Measurements from ENCODE around the gene BMAL1.
A peak's percentile ranks its signal among the peaks of the same experiment; 100 is the strongest.

BMAL1 gene

GRCh38 chr11:13262096-13262495 is 15.5 kb upstream of the BMAL1 start:
- peak overlapping the region; percentile 65 for H3K4me3 ChIP-seq (ENCODE audit: low read length)
- no peaks in the 10 kb centered on the region for H3K9me3 ChIP-seq (ENCODE audit: control insufficient read depth, low read length)
- peaks cover 33% of the 10 kb centered on the region for H3K4me1 ChIP-seq (ENCODE audit: control insufficient read depth, insufficient read depth, low read length)
- no peaks in the 10 kb centered on the region for H3K27me3 ChIP-seq (replicated peaks; ENCODE audit: control insufficient read depth, insufficient read depth, low read length)
- no peak for DNase-seq (ENCODE audit: low read depth)
- H3K9ac ChIP-seq (ENCODE audit: low read length), result peak overlapping the region; percentile 80
- no peaks in the 10 kb centered on the region for H3K36me3 ChIP-seq (ENCODE audit: control insufficient read depth, insufficient read depth, low read length, severe bottlenecking)

DNA sequence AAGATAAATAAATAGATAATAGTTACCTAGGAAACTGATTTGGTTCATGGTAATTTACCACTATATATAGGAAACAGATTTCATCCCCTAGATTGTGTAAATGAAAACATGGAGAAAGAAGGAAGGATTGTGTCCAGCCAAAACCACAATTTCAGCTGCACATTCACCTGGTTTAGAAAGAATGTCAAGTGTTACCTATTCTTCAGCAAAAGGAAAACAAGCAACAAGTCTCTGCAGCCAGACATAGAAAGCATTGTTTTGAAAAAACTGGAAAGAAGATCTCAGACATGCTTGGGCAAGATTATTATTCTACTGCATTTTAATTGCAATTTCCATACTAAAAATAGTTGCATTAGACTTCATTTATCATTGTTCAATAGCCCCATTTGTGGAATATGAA is 8.8 kb upstream of the BMAL1 start:
- Histone ChIP-seq H3K27me3 (replicated peaks; ENCODE audit: control insufficient read depth, insufficient read depth, low read length) (no peaks in the 10 kb centered on the region), H3K9me3 (ENCODE audit: control insufficient read depth, low read length) (no peaks in the 10 kb centered on the region), H3K9ac (ENCODE audit: low read length) (no peak overlapping the region), H3K4me3 (ENCODE audit: low read length) (no peak overlapping the region), H3K4me1 (ENCODE audit: control insufficient read depth, insufficient read depth, low read length) (peaks cover 14% of the 10 kb centered on the region), H3K36me3 (ENCODE audit: control insufficient read depth, insufficient read depth, low read length, severe bottlenecking) (no peaks in the 10 kb centered on the region)
- no peak for DNase-seq (ENCODE audit: low read depth)

DNA sequence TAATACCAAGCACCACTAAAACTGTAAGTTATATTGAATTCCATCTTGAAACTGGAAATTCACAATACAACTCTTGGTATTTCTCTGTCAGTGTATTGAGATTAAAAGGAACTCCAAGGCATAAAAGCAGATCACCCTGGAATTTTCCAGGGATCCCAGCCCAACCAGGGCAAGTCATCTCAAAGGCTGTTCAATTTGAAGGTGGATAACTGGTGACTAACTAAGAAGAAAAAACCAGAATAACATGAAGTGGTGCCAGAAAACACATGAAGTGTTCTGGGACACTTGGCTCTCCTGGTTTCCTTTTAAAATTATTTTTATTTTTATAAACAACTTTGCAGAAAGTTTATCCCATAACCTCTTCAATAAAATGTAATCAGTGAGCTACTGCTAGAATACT is 7.8 kb upstream of the BMAL1 start:
- Histone ChIP-seq H3K9me3 (ENCODE audit: control insufficient read depth, low read length) (no peaks in the 10 kb centered on the region), H3K9ac (ENCODE audit: low read length) (no peak overlapping the region), H3K4me3 (ENCODE audit: low read length) (no peak overlapping the region), H3K4me1 (ENCODE audit: control insufficient read depth, insufficient read depth, low read length) (peaks cover 14% of the 10 kb centered on the region), H3K27me3 (replicated peaks; ENCODE audit: control insufficient read depth, insufficient read depth, low read length) (no peaks in the 10 kb centered on the region), H3K36me3 (ENCODE audit: control insufficient read depth, insufficient read depth, low read length, severe bottlenecking) (no peaks in the 10 kb centered on the region)
- peak; percentile 34 for DNase-seq (ENCODE audit: low read depth)

- no peak for DNase-seq (ENCODE audit: low read depth)
- H3K9ac ChIP-seq (ENCODE audit: low read length), result no peak overlapping the region
- no peaks in the 10 kb centered on the region for H3K27me3 ChIP-seq (replicated peaks; ENCODE audit: control insufficient read depth, insufficient read depth, low read length)
- H3K36me3 ChIP-seq (ENCODE audit: control insufficient read depth, insufficient read depth, low read length, severe bottlenecking), result no peaks in the 10 kb centered on the region
- peaks cover 17% of the 10 kb centered on the region for H3K4me1 ChIP-seq (ENCODE audit: control insufficient read depth, insufficient read depth, low read length)
- no peak overlapping the region for H3K4me3 ChIP-seq (ENCODE audit: low read length)
- no peaks in the 10 kb centered on the region for H3K9me3 ChIP-seq (ENCODE audit: control insufficient read depth, low read length)
Observed at GRCh38 chr11:13271060-13271693, 6.4 kb upstream of the BMAL1 start.

- peak overlapping the region; percentile 87 for H3K9ac ChIP-seq (ENCODE audit: low read length)
- peak overlapping the region; percentile 95 for H3K4me3 ChIP-seq (ENCODE audit: low read length)
- H3K27me3 ChIP-seq (replicated peaks; ENCODE audit: control insufficient read depth, insufficient read depth, low read length), result no peaks in the 10 kb centered on the region
- no peaks in the 10 kb centered on the region for H3K36me3 ChIP-seq (ENCODE audit: control insufficient read depth, insufficient read depth, low read length, severe bottlenecking)
- no peaks in the 10 kb centered on the region for H3K9me3 ChIP-seq (ENCODE audit: control insufficient read depth, low read length)
- peaks cover 20% of the 10 kb centered on the region for H3K4me1 ChIP-seq (ENCODE audit: control insufficient read depth, insufficient read depth, low read length)
- DNase-seq (ENCODE audit: low read depth), result no peak
Observed at GRCh38 chr11:13276454-13276831, 1.1 kb upstream of the BMAL1 start.

- Histone ChIP-seq H3K4me3 (ENCODE audit: low read length) (peak overlapping the region; percentile 95), H3K9ac (ENCODE audit: low read length) (peak overlapping the region; percentile 87), H3K9me3 (ENCODE audit: control insufficient read depth, low read length) (no peaks in the 10 kb centered on the region), H3K36me3 (ENCODE audit: control insufficient read depth, insufficient read depth, low read length, severe bottlenecking) (no peaks in the 10 kb centered on the region), H3K27me3 (replicated peaks; ENCODE audit: control insufficient read depth, insufficient read depth, low read length) (no peaks in the 10 kb centered on the region), H3K4me1 (ENCODE audit: control insufficient read depth, insufficient read depth, low read length) (peaks cover 20% of the 10 kb centered on the region)
- DNase-seq (ENCODE audit: low read depth), result peak; percentile 98
Observed at GRCh38 chr11:13276832-13277767, 490 bp upstream of the BMAL1 start.

DNA sequence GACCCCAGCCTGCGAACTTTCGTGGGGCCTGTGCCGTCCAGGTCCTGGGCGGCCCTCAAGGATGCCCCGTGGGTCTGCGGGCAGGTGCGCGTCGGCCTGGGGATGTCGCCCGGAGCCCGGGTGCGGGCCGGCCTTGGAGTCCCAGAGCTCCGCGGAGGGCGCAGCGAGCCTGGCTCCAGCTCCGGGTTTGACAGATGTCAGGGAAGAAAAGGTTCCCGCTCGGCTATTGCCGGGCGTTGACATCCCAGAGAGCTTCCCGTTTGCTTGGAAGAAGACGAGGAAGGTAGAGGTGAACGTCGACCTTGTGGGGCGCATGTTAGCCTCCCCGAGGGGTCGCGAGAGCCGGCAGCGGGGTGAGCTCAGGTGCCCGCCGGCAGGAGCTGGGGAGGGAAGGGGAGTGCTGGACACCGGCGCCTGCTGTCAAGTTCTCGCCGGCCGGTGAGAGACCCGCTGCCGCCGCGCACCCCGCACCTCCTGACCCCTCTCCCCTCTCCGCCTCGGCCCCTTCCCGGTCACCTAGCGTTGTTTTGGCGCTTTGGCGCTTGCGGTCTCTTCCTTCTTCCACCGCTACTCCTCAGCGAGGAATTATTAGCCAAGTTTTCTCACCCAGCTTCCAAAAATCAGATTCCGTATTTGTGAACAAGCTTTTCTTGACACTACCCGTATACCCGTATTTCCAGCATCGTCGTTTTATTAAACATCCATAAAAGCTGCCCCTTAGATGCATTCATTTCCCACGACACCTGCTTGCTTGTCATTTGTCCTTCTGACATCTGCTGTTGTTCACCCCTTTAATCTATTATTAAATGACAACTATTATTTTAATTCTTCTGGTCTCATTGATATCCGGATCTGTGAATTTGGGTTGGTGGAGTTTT is 1.3 kb downstream of the BMAL1 start:
- H3K9me3 ChIP-seq (ENCODE audit: control insufficient read depth, low read length), result no peaks in the 10 kb centered on the region
- H3K4me1 ChIP-seq (ENCODE audit: control insufficient read depth, insufficient read depth, low read length), result peaks cover 20% of the 10 kb centered on the region
- peak overlapping the region; percentile 85 for H3K9ac ChIP-seq (ENCODE audit: low read length)
- H3K4me3 ChIP-seq (ENCODE audit: low read length), result peak overlapping the region; percentile 91
- no peaks in the 10 kb centered on the region for H3K36me3 ChIP-seq (ENCODE audit: control insufficient read depth, insufficient read depth, low read length, severe bottlenecking)
- no peak for DNase-seq (ENCODE audit: low read depth)
- no peaks in the 10 kb centered on the region for H3K27me3 ChIP-seq (replicated peaks; ENCODE audit: control insufficient read depth, insufficient read depth, low read length)

- no peak for DNase-seq (ENCODE audit: low read depth)
- Histone ChIP-seq H3K9me3 (ENCODE audit: control insufficient read depth, low read length) (no peaks in the 10 kb centered on the region), H3K4me3 (ENCODE audit: low read length) (peak overlapping the region; percentile 91), H3K36me3 (ENCODE audit: control insufficient read depth, insufficient read depth, low read length, severe bottlenecking) (no peaks in the 10 kb centered on the region), H3K4me1 (ENCODE audit: control insufficient read depth, insufficient read depth, low read length) (peaks cover 20% of the 10 kb centered on the region), H3K9ac (ENCODE audit: low read length) (peak overlapping the region; percentile 85), H3K27me3 (replicated peaks; ENCODE audit: control insufficient read depth, insufficient read depth, low read length) (no peaks in the 10 kb centered on the region)
Observed at GRCh38 chr11:13279487-13279834, 1.9 kb downstream of the BMAL1 start.

- H3K27me3 ChIP-seq (replicated peaks; ENCODE audit: control insufficient read depth, insufficient read depth, low read length), result no peaks in the 10 kb centered on the region
- DNase-seq (ENCODE audit: low read depth), result no peak
Observed at GRCh38 chr11:13280092-13280722, 2.6 kb downstream of the BMAL1 start.

DNA sequence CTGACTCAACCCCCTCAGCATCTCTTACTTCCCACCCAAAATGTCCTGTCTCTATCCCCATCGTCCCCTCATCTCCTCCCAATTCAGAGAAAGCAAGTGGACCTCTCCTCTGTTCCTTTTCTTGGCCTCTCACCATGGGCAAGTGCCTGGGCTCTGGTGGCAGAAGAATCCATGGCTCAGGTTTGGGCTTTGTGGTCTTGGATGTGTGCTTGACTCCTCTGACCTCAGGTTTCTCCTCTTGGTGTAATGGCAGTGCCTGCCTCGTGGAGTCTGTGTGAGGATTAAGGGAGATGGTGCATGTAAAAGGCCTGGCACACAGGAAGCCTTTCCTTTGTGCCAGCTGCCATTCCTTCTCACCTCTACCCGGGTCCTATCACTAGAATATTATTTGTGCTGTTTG is 3.2 kb downstream of the BMAL1 start:
- Histone ChIP-seq H3K4me1 (ENCODE audit: control insufficient read depth, insufficient read depth, low read length) (peaks cover 20% of the 10 kb centered on the region), H3K9me3 (ENCODE audit: control insufficient read depth, low read length) (no peaks in the 10 kb centered on the region), H3K36me3 (ENCODE audit: control insufficient read depth, insufficient read depth, low read length, severe bottlenecking) (no peaks in the 10 kb centered on the region), H3K9ac (ENCODE audit: low read length) (no peak overlapping the region), H3K4me3 (ENCODE audit: low read length) (no peak overlapping the region), H3K27me3 (replicated peaks; ENCODE audit: control insufficient read depth, insufficient read depth, low read length) (no peaks in the 10 kb centered on the region)
- DNase-seq (ENCODE audit: low read depth), result no peak

More at GRCh38 chr11:13280092-13280722, 2.6 kb downstream of the BMAL1 start:
- Histone ChIP-seq H3K9ac (ENCODE audit: low read length) (no peak overlapping the region), H3K4me1 (ENCODE audit: control insufficient read depth, insufficient read depth, low read length) (peaks cover 20% of the 10 kb centered on the region), H3K36me3 (ENCODE audit: control insufficient read depth, insufficient read depth, low read length, severe bottlenecking) (no peaks in the 10 kb centered on the region), H3K9me3 (ENCODE audit: control insufficient read depth, low read length) (no peaks in the 10 kb centered on the region), H3K4me3 (ENCODE audit: low read length) (no peak overlapping the region)
